KOPT-K1 (cell line): ENCODE results near the gene NRXN3.

Experiments
- H3K27ac ChIP-seq: fragments of 200-600 bp; sonication (generic); 2 replicates; pipeline ENCODE4 v1.5.1; 2016; ENCODE audit warnings: antibody characterized with exemption, mild to moderate bottlenecking, low read depth, low read length; ENCODE audit not compliant: poor library complexity, severe bottlenecking
- H3K36me3 ChIP-seq: fragments of 200-600 bp; sonication (generic); 2 replicates; pipeline ENCODE4 v1.5.1; 2017; ENCODE audit warnings: antibody characterized with exemption, mild to moderate bottlenecking, low read length, moderate library complexity; ENCODE audit not compliant: insufficient read depth
- H3K9me3 ChIP-seq: fragments of 200-600 bp; sonication (generic); 2 replicates; pipeline ENCODE4 v1.5.1; 2017; ENCODE audit warnings: antibody characterized with exemption, low read length, mild to moderate bottlenecking; ENCODE audit not compliant: insufficient read depth, poor library complexity, severe bottlenecking

Gene NRXN3

GRCh38 chr14:78154827-78155226 is 15.3 kb upstream of the NRXN3 start:
- Histone ChIP-seq H3K9me3 (no peaks in the 10 kb centered on the region), H3K27ac (no peak overlapping the region), H3K36me3 (no peaks in the 10 kb centered on the region)

DNA sequence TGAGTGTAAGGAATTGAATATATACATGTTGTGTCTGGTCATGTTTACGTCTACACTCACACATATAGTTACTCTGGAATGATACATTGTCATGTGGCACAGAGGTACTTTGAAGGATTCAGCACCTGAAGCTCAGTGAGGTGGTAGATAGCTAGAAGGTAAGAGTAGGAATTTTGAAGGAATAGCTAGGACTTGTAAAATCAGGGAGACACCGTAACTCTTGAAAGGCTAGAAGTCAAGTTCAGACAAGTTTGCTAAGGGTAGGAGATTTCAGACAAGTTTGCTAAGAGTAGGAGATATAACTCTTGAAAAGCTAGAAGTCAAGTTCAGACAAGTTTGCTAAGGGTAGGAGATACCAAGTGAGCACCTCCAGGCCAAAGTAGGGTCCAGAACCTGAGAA is 14.0 kb upstream of the NRXN3 start:
- Histone ChIP-seq H3K27ac (no peak overlapping the region), H3K36me3 (no peaks in the 10 kb centered on the region)

DNA sequence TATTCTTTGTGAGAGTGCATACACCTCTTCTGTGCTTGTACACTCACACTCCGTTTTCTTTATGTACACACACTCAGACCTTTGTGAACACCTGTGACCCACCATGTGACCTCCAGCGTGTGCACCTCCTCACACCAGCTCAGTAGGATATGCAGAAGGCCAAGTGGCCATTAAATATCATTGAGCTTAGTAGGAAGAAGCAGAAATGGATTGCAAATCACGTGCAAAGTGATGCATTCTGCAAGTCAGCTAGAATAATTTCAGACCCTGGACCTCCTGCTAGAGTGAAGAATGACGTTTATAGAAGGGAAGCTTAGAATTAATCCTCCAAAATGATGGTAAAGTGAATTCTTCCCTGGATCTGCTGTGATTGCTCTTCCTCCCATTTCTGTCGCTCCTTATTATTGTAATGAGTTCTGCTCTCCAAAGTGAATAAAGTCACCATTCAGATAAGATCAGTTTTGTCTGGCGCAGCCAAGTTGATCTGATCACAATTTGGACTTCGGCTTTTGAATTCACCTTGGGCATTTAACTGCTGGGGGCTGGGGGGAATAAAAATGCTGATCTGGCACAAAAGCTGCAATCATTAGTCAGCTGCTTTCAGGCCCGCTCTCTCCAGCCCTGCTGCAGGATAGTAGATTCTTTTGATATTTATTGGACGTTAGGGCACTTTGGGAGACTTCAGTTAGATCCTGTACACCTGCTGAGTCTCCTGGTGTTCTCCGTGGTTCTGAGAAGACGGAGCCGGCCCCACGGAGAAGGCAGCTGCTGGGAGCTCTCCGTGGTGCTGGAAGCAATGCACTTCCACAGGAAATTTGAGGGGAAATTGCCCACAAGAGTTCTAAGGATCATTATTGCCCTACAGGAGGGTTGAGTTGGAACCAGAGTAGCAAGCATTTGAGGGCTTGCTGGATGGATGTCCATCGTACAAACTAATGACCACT is 12.4 kb upstream of the NRXN3 start:
- H3K36me3 ChIP-seq, result no peaks in the 10 kb centered on the region
- H3K9me3 ChIP-seq, result no peaks in the 10 kb centered on the region
- H3K27ac ChIP-seq, result no peak overlapping the region

More for the DNA sequence above, 14.0 kb upstream of the NRXN3 start:
- no peaks in the 10 kb centered on the region for H3K9me3 ChIP-seq

GRCh38 chr14:78162202-78162601 is 8.0 kb upstream of the NRXN3 start:
- no peaks in the 10 kb centered on the region for H3K9me3 ChIP-seq
- H3K27ac ChIP-seq, result no peak overlapping the region
- H3K36me3 ChIP-seq, result no peaks in the 10 kb centered on the region

DNA sequence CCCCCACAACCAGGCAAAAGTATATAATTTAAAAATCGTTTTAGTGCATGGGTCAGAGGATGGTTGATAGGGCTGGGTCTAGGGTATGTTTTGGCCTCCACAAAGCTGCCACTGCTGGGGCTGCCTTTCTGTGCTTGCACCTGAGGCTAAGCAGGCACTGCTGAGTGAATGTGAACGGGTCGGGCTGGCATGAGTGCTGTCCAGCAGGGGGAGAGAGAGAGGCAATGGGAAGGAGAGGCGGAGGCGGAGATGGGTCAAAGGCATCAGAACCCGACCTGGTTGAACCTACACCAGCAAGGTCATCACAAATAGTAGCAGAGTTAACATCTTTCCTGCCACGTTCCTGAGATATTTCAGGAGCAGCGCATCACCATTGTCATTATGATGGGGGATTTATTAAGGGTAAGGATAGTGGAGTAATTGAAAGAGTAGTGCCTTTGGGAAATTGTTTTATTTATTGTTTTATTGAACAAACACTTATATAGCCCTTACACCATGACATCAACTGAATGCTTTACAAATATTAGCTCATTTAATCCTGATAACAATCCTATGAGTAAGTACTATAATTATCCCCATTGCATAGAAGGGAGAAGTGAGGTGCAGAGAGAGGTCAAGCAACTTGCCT is 5.8 kb upstream of the NRXN3 start:
- H3K9me3 ChIP-seq, result no peaks in the 10 kb centered on the region
- no peaks in the 10 kb centered on the region for H3K36me3 ChIP-seq
- no peak overlapping the region for H3K27ac ChIP-seq

- no peak overlapping the region for H3K27ac ChIP-seq
- no peaks in the 10 kb centered on the region for H3K36me3 ChIP-seq
- no peaks in the 10 kb centered on the region for H3K9me3 ChIP-seq
These were observed 2.3 kb downstream of the NRXN3 start for GRCh38 chr14:78172428-78172827.

DNA sequence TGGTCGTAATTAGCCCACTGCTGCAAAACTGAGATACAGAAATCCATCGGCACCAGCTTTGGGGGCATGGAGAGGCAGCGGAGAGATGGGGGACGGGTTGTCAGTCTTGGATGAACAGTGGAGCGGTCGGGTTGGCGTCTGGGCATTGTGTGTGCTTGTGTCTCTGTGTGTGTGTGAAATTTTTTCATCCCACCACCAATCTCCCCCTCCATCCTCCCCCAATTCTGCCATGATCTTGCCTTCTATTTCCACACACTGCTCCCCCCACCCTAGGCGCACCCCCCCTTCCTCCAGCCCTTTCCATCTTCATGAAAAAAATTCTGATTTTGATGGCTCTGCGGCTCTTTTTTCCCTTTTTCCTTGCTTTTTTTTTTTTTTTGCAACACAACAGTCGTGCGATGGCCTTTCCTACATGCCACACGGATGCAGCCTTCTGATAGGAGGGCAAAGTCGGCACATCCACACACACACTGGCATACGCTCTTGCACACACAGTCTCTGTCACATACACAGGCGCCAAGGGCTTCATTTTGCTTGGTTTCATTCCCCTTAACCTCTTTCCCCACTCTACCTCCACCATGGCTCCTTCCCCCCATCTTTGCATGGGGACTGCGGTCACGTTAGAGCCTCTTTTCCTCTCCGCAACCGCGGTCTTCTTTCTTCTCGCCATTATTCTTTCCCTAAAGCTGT is 3.3 kb downstream of the NRXN3 start:
- Histone ChIP-seq H3K9me3 (no peaks in the 10 kb centered on the region), H3K27ac (no peak overlapping the region), H3K36me3 (no peaks in the 10 kb centered on the region)

DNA sequence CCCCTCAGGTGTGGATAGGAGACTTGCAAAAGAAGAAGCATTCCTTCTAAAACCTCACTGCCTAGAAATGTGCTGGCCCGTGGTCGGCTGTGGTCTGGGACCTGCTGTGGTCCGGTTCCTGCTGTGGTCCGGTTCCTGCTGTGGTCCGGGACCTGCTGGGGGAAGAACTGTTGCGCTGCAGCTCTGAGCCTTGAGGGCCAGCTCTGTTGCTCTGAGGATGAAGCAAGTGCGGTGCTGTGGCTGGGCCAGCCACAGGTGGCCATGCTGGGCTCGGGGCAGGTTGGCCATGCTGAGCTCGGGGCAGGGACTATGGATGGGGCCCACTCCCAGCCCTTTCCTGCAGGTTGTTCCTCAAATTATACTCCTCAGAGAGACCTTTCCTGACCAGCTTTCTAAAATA is 5.2 kb downstream of the NRXN3 start:
- Histone ChIP-seq H3K9me3 (no peaks in the 10 kb centered on the region), H3K36me3 (no peaks in the 10 kb centered on the region), H3K27ac (no peak overlapping the region)

DNA sequence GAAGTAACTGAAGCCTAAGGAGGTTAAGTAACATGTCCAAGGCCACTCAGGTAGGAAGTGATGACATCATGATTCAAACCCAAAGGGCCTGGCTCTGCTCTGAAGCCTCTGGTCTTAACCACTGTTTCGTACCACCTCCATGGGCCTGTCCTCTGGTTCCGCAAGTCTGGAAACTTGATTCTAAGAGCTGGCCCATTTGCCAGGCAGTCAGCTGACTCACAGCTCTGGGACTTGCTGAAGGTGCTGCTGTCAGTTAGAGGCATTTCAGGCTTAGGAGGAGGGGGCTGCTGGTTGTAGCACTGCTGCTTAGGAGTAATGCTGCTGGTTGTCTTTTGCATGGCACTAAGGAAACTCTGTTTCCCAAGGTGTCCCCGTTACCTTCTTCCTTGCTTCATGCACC is 7.9 kb downstream of the NRXN3 start:
- Histone ChIP-seq H3K27ac (no peak overlapping the region), H3K36me3 (no peaks in the 10 kb centered on the region), H3K9me3 (no peaks in the 10 kb centered on the region)

- H3K9me3 ChIP-seq, result no peaks in the 10 kb centered on the region
- no peaks in the 10 kb centered on the region for H3K36me3 ChIP-seq
- H3K27ac ChIP-seq, result no peak overlapping the region
These were observed 8.8 kb downstream of the NRXN3 start for GRCh38 chr14:78178971-78179370.

- Histone ChIP-seq H3K36me3 (no peaks in the 10 kb centered on the region), H3K9me3 (no peaks in the 10 kb centered on the region), H3K27ac (no peak overlapping the region)
These were observed 11.1 kb downstream of the NRXN3 start for GRCh38 chr14:78181270-78181669.

- H3K36me3 ChIP-seq, result no peaks in the 10 kb centered on the region
- no peak overlapping the region for H3K27ac ChIP-seq
- no peaks in the 10 kb centered on the region for H3K9me3 ChIP-seq
These were observed 12.5 kb downstream of the NRXN3 start for GRCh38 chr14:78182722-78183121.

- no peaks in the 10 kb centered on the region for H3K36me3 ChIP-seq
- H3K27ac ChIP-seq, result no peak overlapping the region
- no peaks in the 10 kb centered on the region for H3K9me3 ChIP-seq
These were observed 14.0 kb downstream of the NRXN3 start for GRCh38 chr14:78184157-78184556.

GRCh38 chr14:78186277-78186676 is 16.1 kb downstream of the NRXN3 start:
- Histone ChIP-seq H3K36me3 (no peaks in the 10 kb centered on the region), H3K27ac (no peak overlapping the region), H3K9me3 (no peaks in the 10 kb centered on the region)

DNA sequence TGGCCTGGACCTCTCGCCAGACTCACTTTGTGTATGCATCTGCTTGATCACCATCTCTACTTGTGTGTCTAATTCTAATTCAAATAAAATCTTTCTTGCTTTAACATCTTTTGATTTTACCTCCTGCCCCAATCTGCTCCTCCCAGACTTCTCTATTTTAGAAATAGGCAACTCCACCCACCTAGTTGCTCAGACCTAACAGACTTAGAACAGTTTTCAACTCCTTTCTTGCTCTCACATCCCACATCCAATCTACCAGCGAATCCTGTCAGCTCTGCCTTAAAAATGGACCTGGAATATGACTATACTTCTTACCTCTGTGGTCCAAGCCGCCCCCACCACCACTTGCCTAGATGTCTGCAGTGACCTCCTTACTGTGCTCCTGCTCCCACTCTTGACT is 18.7 kb downstream of the NRXN3 start:
- no peaks in the 10 kb centered on the region for H3K36me3 ChIP-seq
- no peaks in the 10 kb centered on the region for H3K9me3 ChIP-seq

More for the DNA sequence above, 18.7 kb downstream of the NRXN3 start:
- H3K27ac ChIP-seq, result no peak overlapping the region
